ENCODE data around the gene PRG2.

- TF ChIP-seq POLR2A (IDR thresholded peaks at IDR 0.05; ENCODE audit: low read length) (no peak), GATA1 (IDR thresholded peaks at IDR 0.05; ENCODE audit: low read depth, low read length) (no peak)
Measured at GRCh38 chr11:57419146-57419545, 28.7 kb upstream of the PRG2 start.

Data from erythroblast (primary cell).